HepG2 (cell line): ENCODE data around the gene MAML1. TPM values are rescaled to one million over a fixed set of nuclear protein-coding genes. Genes with fewer than 3 reads are reported as not detected.

ENCODE experiments used
- GATAD1 ChIP-seq: IDR thresholded peaks from 2 replicates; pipeline ENCODE4 v1.6.1; 2016; ENCODE audit warnings: missing genetic modification reagents, missing compliant biosample characterization
- GTF2F1 ChIP-seq: fragments of 150-350 bp; IDR thresholded peaks from 2 replicates; pipeline ENCODE4 v1.6.1; 2014; ENCODE audit warnings: low read length
- KAT8 ChIP-seq: IDR thresholded peaks from 2 replicates; pipeline ENCODE4 v1.6.1; 2016; ENCODE audit warnings: missing genetic modification reagents, missing compliant biosample characterization
- KDM3A ChIP-seq: IDR thresholded peaks from 2 replicates; pipeline ENCODE4 v1.6.1; 2018; ENCODE audit warnings: low read depth, missing compliant biosample characterization
- MTF1 ChIP-seq: sonication (generic); formaldehyde crosslinking; IDR thresholded peaks from 2 replicates; pipeline ENCODE4 v1.5.0; 2020; ENCODE audit warnings: missing genetic modification reagents
- RFX1 ChIP-seq: fragments of 450-650 bp; IDR thresholded peaks from 2 replicates; pipeline ENCODE4 v1.6.1; 2017
- SPEN ChIP-seq: sonication (generic); formaldehyde crosslinking; IDR thresholded peaks from 2 replicates; pipeline ENCODE4 v1.5.1; 2020; ENCODE audit warnings: low read depth, mild to moderate bottlenecking, missing genetic modification reagents
- TGIF2 ChIP-seq: IDR thresholded peaks from 2 replicates; pipeline ENCODE4 v1.6.1; 2016; ENCODE audit warnings: control low read depth, missing compliant biosample characterization
- ZNF234 ChIP-seq: sonication (generic); formaldehyde crosslinking; conservative IDR thresholded peaks from 2 replicates; pipeline ENCODE4 v1.5.1; 2020; ENCODE audit warnings: mild to moderate bottlenecking, missing genetic modification reagents
- ZNF343 ChIP-seq: sonication (generic); formaldehyde crosslinking; IDR thresholded peaks from 2 replicates; pipeline ENCODE4 v1.4.0; 2020; ENCODE audit warnings: mild to moderate bottlenecking, missing genetic modification reagents
- ZNF674 ChIP-seq: sonication (generic); formaldehyde crosslinking; IDR thresholded peaks from 2 replicates; pipeline ENCODE4 v1.5.0; 2020; ENCODE audit warnings: low read depth, mild to moderate bottlenecking, missing genetic modification reagents
- ZNF780A ChIP-seq: sonication (generic); formaldehyde crosslinking; IDR thresholded peaks from 2 replicates; pipeline ENCODE4 v1.8.0; 2022; ENCODE audit warnings: mild to moderate bottlenecking, missing genetic modification reagents, moderate library complexity
- polyA plus RNA-seq, 8 experiments: library from polyadenylated mRNA; depleted of rRNA in 3 of 8; stranded (reverse) in 7 of 8; unstranded in 1 of 8; fragments of >200 nt; fragmentation: Illumina TruSeq in 4 of 8; extraction: Trizol in 4 of 8; gene quantifications; 2 replicates each; pipeline versions ENCODE4 v1.2.1 to v1.2.3, GENCODE V29; 2011 to 2016; ENCODE audit warnings: low read depth in 4 of 8, missing spikeins in 1 of 8, mixed read lengths in 1 of 8; ENCODE audit not compliant: insufficient read depth in 1 of 8
- total RNA-seq, 5 experiments: library from RNA; depleted of rRNA; stranded (reverse); fragments of >200 nt; fragmentation: Illumina TruSeq; extraction: Trizol; gene quantifications; 2 replicates each; pipeline ENCODE4 v1.2.3, GENCODE V29; 2016; ENCODE audit warnings: low read depth in 1 of 5
- TF ChIP-seq, protein P1 (sequence below): fragments of 450-650 bp; IDR thresholded peaks from 2 replicates; pipeline ENCODE4 v1.6.1; 2016
- TF ChIP-seq, protein P2 (sequence below): sonication (generic); formaldehyde crosslinking; IDR thresholded peaks from 2 replicates; pipeline ENCODE4 v1.8.0; 2022; ENCODE audit warnings: missing genetic modification reagents, mild to moderate bottlenecking, inconsistent platforms, borderline replicate concordance
- TF ChIP-seq, protein P3 (sequence below): sonication (generic); formaldehyde crosslinking; IDR thresholded peaks from 2 replicates; pipeline ENCODE4 v1.5.1; 2020; ENCODE audit warnings: mild to moderate bottlenecking, missing genetic modification reagents, borderline replicate concordance
- TF ChIP-seq, protein P4 (sequence below): IDR thresholded peaks from 2 replicates; pipeline ENCODE4 v1.4.0; 2020; ENCODE audit warnings: mild to moderate bottlenecking, missing genetic modification reagents
- TF ChIP-seq, protein P5 (sequence below): sonication (generic); formaldehyde crosslinking; IDR thresholded peaks from 2 replicates; pipeline ENCODE4 v1.8.1; 2023; ENCODE audit warnings: mild to moderate bottlenecking, inconsistent platforms, moderate library complexity, missing genetic modification reagents, borderline replicate concordance
- TF ChIP-seq, protein P6 (sequence below): sonication (generic); formaldehyde crosslinking; IDR thresholded peaks from 2 replicates; pipeline ENCODE4 v1.8.1; 2023; ENCODE audit warnings: mild to moderate bottlenecking, moderate library complexity, missing genetic modification reagents

The MAML1 gene
- total and polyA plus RNA-seq, 2 of the 13 experiments (the other 11 are each of a cell fraction or from before 2014, with no cell fraction given): 10.0 to 10.8 TPM

DNA sequence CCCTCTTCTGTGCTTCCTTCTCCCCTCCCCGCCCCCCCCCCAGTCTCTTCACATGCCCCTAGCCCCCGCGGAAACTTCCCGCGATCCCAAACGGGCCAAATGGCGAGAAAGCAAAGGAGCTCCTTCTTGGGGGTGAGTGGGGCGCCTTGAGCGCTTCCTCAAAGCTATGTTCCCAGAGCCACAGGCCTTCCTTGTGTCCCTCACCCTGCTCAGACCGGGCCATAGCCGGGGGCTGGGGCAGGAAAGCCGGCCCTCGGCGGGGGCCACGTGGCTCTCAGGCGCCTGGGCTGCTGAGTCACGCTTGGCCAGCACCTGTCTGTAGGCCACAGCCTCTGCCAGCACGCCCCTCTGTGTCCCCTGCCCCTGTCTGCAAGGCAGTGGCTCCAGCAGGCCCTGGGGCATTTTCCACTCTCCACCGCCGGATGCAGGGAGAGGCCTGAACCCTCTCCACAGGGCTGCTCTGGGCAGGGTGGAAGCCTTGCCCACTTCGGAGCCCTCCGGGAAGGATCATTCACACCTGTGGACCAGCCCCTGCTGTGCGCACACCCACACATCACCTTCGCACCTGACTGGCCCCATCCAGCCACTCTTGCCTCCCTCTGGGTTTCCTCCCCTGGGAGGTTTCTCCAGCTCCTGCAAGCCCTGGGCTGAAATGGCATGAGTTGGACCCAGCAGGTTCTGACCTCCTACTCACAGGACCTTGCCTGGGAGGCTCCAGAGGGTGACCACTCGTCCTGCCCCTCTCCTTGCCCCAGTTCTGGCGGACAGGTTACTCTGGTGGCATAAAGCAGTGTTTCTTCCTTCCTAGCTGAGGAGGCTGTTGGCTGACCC is 86.9 kb downstream of the MAML1 start (continued):
- TF ChIP-seq, protein P1, sequence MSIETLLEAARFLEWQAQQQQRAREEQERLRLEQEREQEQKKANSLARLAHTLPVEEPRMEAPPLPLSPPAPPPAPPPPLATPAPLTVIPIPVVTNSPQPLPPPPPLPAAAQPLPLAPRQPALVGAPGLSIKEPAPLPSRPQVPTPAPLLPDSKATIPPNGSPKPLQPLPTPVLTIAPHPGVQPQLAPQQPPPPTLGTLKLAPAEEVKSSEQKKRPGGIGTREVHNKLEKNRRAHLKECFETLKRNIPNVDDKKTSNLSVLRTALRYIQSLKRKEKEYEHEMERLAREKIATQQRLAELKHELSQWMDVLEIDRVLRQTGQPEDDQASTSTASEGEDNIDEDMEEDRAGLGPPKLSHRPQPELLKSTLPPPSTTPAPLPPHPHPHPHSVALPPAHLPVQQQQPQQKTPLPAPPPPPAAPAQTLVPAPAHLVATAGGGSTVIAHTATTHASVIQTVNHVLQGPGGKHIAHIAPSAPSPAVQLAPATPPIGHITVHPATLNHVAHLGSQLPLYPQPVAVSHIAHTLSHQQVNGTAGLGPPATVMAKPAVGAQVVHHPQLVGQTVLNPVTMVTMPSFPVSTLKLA: peak; percentile 76
- TF ChIP-seq ZNF234 (no peak), GATAD1 (0 out of 2 replicates have a peak, but pooled peaks have one; percentile 4), ZNF343 (CRISPR knock-in tag) (no peak; the same call in 1 of the 2 replicates), TGIF2 (CRISPR knock-in tag) (peak; percentile 82), ZNF780A (CRISPR knock-in tag) (no peak), GTF2F1 (no peak), KAT8 (CRISPR knock-in tag) (no peak), KDM3A (no peak; the same call in 1 of the 2 replicates), SPEN (CRISPR knock-in tag) (no peak), MTF1 (peak; percentile 68; the same call in 1 of the 2 replicates), RFX1 (no peak), ZNF674 (CRISPR knock-in tag) (peak; percentile 91; the same call in 1 of the 2 replicates)
- TF ChIP-seq, protein P2, sequence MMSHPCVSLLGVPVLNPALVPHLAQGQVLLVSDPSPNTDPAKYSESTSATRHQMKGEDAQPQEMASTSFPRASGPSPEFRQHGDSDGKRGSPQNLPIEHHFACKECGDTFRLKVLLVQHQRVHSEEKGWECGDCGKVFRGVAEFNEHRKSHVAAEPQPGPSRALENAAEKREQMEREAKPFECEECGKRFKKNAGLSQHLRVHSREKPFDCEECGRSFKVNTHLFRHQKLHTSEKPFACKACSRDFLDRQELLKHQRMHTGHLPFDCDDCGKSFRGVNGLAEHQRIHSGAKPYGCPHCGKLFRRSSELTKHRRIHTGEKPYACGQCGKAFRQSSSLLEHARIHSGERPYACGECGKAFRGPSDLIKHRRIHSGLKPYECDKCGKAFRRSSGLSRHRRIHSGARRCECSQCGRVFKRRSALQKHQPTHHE (CRISPR knock-in tag): no peak
- TF ChIP-seq, protein P3, sequence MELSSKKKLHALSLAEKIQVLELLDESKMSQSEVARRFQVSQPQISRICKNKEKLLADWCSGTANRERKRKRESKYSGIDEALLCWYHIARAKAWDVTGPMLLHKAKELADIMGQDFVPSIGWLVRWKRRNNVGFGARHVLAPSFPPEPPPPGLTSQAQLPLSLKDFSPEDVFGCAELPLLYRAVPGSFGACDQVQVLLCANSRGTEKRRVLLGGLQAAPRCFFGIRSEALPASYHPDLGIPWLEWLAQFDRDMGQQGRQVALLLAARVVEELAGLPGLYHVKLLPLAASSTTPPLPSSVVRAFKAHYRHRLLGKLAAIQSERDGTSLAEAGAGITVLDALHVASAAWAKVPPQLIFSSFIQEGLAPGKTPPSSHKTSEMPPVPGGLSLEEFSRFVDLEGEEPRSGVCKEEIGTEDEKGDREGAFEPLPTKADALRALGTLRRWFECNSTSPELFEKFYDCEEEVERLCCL (CRISPR knock-in tag): no peak; the same call in 1 of the 2 replicates
- TF ChIP-seq, protein P4, sequence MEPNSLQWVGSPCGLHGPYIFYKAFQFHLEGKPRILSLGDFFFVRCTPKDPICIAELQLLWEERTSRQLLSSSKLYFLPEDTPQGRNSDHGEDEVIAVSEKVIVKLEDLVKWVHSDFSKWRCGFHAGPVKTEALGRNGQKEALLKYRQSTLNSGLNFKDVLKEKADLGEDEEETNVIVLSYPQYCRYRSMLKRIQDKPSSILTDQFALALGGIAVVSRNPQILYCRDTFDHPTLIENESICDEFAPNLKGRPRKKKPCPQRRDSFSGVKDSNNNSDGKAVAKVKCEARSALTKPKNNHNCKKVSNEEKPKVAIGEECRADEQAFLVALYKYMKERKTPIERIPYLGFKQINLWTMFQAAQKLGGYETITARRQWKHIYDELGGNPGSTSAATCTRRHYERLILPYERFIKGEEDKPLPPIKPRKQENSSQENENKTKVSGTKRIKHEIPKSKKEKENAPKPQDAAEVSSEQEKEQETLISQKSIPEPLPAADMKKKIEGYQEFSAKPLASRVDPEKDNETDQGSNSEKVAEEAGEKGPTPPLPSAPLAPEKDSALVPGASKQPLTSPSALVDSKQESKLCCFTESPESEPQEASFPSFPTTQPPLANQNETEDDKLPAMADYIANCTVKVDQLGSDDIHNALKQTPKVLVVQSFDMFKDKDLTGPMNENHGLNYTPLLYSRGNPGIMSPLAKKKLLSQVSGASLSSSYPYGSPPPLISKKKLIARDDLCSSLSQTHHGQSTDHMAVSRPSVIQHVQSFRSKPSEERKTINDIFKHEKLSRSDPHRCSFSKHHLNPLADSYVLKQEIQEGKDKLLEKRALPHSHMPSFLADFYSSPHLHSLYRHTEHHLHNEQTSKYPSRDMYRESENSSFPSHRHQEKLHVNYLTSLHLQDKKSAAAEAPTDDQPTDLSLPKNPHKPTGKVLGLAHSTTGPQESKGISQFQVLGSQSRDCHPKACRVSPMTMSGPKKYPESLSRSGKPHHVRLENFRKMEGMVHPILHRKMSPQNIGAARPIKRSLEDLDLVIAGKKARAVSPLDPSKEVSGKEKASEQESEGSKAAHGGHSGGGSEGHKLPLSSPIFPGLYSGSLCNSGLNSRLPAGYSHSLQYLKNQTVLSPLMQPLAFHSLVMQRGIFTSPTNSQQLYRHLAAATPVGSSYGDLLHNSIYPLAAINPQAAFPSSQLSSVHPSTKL (CRISPR knock-in tag): no peak
- TF ChIP-seq, protein P5, sequence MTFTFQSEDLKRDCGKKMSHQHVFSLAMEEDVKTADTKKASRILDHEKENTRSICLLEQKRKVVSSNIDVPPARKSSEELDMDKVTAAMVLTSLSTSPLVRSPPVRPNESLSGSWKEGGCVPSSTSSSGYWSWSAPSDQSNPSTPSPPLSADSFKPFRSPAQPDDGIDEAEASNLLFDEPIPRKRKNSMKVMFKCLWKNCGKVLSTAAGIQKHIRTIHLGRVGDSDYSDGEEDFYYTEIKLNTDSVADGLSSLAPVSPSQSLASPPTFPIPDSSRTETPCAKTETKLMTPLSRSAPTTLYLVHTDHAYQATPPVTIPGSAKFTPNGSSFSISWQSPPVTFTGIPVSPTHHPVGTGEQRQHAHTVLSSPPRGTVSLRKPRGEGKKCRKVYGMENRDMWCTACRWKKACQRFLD (CRISPR knock-in tag): no peak; the same call in 1 of the 2 replicates
- TF ChIP-seq, protein P6, sequence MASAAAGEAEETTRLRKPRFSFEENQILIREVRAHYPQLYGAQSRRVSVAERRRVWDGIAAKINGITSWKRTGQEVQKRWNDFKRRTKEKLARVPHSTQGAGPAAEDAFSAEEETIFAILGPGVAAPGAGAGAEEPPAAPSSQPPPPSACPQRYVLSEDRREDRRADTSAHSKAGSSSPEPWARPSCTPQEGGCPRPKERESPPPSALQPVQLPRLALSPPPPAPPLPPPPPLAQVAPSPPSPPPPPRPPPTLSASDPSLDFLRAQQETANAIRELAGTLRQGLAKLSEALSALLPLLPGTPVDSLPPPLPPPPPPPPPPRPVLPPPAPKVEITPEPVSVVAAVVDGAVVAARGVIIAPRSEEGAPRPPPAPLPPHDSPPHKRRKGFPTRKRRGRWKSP (CRISPR knock-in tag): no peak; the same call in 1 of the 2 replicates
